Measurements from ENCODE around the gene EYS.

The EYS gene

DNA sequence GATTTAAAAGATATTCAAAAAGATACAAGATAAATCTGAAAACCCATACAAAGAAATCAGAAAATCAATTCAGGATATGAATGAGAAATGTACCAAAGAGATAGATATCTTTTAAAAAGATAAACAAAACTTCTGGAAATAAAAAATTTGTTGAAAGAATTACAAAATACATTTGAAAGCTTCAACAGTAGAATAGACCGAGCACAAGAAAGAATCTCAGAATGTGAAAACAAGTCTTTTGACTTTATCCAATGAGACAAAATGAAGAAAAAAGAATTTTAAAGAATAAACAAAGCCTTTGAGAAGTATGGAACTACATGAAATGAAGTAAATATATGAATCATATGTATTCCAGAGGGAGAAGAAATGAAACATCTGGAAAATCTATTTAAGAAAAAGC, 1011.0 kb downstream of the EYS start:
- no peak overlapping the region for H3K4me3 ChIP-seq (ENCODE audit: low read length)
- TF ChIP-seq, protein P1, sequence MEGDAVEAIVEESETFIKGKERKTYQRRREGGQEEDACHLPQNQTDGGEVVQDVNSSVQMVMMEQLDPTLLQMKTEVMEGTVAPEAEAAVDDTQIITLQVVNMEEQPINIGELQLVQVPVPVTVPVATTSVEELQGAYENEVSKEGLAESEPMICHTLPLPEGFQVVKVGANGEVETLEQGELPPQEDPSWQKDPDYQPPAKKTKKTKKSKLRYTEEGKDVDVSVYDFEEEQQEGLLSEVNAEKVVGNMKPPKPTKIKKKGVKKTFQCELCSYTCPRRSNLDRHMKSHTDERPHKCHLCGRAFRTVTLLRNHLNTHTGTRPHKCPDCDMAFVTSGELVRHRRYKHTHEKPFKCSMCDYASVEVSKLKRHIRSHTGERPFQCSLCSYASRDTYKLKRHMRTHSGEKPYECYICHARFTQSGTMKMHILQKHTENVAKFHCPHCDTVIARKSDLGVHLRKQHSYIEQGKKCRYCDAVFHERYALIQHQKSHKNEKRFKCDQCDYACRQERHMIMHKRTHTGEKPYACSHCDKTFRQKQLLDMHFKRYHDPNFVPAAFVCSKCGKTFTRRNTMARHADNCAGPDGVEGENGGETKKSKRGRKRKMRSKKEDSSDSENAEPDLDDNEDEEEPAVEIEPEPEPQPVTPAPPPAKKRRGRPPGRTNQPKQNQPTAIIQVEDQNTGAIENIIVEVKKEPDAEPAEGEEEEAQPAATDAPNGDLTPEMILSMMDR (IDR thresholded peaks at IDR 0.05; ENCODE audit: insufficient read depth, low read depth, low read length, missing control alignments), result no peak
- no peak for DNase-seq (ENCODE audit: low read depth)

- H3K4me3 ChIP-seq (ENCODE audit: low read length), result no peak overlapping the region
- no peak for DNase-seq (ENCODE audit: low read depth)
- TF ChIP-seq, protein P1 (IDR thresholded peaks at IDR 0.05; ENCODE audit: insufficient read depth, low read depth, low read length, missing control alignments), result no peak
Measured at GRCh38 chr6:64694356-64694755, 1012.7 kb downstream of the EYS start.

- TF ChIP-seq, protein P1 (IDR thresholded peaks at IDR 0.05; ENCODE audit: insufficient read depth, low read depth, low read length, missing control alignments), result no peak
- DNase-seq (ENCODE audit: low read depth), result no peak
- no peak overlapping the region for H3K4me3 ChIP-seq (ENCODE audit: low read length)
Measured at GRCh38 chr6:64691064-64691463, 1016.0 kb downstream of the EYS start.

GRCh38 chr6:64685401-64685800, 1021.6 kb downstream of the EYS start:
- DNase-seq (ENCODE audit: low read depth), result no peak
- TF ChIP-seq, protein P1 (IDR thresholded peaks at IDR 0.05; ENCODE audit: insufficient read depth, low read depth, low read length, missing control alignments), result no peak
- no peak overlapping the region for H3K4me3 ChIP-seq (ENCODE audit: low read length)

DNA sequence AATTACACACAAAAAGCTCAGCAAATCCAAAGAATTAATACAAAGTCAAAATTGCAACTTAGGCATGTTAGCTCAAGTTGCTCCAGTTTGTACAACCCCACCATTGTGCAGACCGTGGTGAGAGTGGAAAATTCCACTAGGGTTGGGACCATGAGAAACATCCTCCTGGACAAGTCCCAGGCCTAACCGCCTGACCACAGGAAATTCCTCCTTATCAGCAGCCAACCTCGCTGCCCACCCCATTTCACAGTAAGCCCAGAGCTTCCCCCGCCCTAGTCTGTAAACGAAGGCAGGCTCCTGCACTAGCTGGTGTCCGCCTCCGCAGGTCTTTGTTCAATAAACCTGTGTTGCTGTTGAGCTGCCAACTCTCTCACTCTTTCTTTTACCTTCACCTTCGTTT, 1023.3 kb downstream of the EYS start:
- no peak overlapping the region for H3K4me3 ChIP-seq (ENCODE audit: low read length)
- TF ChIP-seq, protein P1 (IDR thresholded peaks at IDR 0.05; ENCODE audit: insufficient read depth, low read depth, low read length, missing control alignments), result no peak
- no peak for DNase-seq (ENCODE audit: low read depth)

DNA sequence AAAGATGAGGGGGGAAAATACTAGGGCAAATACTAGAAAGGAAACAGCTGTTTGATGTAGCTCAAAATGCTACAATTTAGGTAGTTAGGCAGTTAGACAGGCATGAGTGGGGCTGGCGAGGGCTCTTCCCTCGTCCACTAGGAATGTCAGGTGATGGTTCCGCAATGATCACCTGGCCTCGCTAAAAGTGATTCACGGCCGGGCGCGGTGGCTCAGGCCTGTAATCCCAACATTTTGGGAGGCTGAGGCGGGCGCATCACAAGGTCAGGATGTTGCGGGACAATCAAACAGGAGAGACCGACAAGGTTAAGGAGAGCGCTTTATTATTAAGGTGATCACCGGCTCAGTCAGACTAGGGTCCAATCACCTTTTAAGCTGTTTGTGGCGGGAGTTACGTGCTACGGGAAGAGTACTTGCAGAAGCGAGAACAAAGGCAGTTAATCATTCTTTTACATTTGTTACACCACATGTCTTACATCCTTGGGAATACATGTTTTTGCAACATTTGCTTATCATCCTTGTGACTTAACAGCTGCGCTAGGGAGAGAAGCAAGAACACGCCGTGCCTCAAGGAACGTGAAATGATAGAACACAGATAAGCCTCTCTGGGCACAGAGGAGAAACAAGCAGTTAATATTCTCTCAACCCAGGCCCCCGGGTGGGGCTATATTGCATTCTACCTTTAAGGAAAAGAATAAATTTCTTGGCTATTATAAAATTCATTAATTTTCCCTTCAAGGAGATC, 1025.4 kb downstream of the EYS start:
- DNase-seq (ENCODE audit: low read depth), result no peak
- no peak overlapping the region for H3K4me3 ChIP-seq (ENCODE audit: low read length)
- TF ChIP-seq, protein P1 (IDR thresholded peaks at IDR 0.05; ENCODE audit: insufficient read depth, low read depth, low read length, missing control alignments), result no peak

DNA sequence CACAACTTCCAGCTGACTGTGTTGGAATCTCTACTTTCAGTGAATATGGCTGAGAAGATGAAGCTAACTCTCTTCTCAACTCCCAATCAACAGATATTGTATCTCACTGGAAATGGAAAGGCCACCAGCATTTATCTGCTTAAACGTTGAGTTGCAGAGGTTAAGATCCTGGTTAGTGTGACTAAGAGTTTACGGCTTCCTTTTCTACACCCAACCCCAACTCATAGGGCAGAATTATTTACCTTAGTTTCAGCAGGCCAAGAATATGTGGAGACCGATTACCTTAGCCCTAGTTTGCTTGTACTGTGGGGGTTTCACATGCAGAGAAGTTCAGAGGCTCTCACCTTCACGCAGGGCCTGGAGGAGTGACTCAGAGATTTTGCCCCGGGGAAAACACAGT, 1026.6 kb downstream of the EYS start:
- TF ChIP-seq, protein P1 (IDR thresholded peaks at IDR 0.05; ENCODE audit: insufficient read depth, low read depth, low read length, missing control alignments), result no peak
- H3K4me3 ChIP-seq (ENCODE audit: low read length), result no peak overlapping the region
- peak; percentile 3 for DNase-seq (ENCODE audit: low read depth)
